ENCODE measurements around the gene ATP4B. TPM values are rescaled to one million over a fixed set of nuclear protein-coding genes. Genes with fewer than 3 reads are reported as not detected.

Gene ATP4B
- total RNA-seq, 1 donor from 2014 or later, result not detected

- H3K4me3 Mint-ChIP-seq, result no peak overlapping the region
- peaks cover 8% of the 10 kb centered on the region for H3K4me1 Mint-ChIP-seq (ENCODE audit: low read depth)
- DNase-seq (ENCODE audit: low spot score), result no peak
- H3K36me3 Mint-ChIP-seq (ENCODE audit: low read depth), result peaks cover 26% of the 10 kb centered on the region
- intact Hi-C loops (cut with micrococcal nuclease), result no loop called here
- no peaks in the 10 kb centered on the region for H3K9me3 Mint-ChIP-seq
- no peaks in the 10 kb centered on the region for H3K27me3 Mint-ChIP-seq (ENCODE audit: insufficient read depth)
- no peak overlapping the region for H3K27ac Mint-ChIP-seq
Measured at GRCh38 chr13:113610266-113610665, 47.7 kb downstream of the ATP4B start.

- Mint-ChIP-seq H3K36me3 (ENCODE audit: low read depth) (peaks cover 26% of the 10 kb centered on the region), H3K27me3 (ENCODE audit: insufficient read depth) (no peaks in the 10 kb centered on the region), H3K4me3 (no peak overlapping the region), H3K27ac (no peak overlapping the region), H3K4me1 (ENCODE audit: low read depth) (peaks cover 14% of the 10 kb centered on the region), H3K9me3 (no peaks in the 10 kb centered on the region)
- DNase-seq (ENCODE audit: low spot score), result no peak
- intact Hi-C loops (cut with micrococcal nuclease), result no loop called here
Measured at GRCh38 chr13:113609616-113610015, 48.4 kb downstream of the ATP4B start.

GRCh38 chr13:113608967-113609533, 48.9 kb downstream of the ATP4B start:
- no peak for DNase-seq (ENCODE audit: low spot score)
- intact Hi-C loops (cut with micrococcal nuclease), result no loop called here
- no peak overlapping the region for H3K27ac Mint-ChIP-seq
- peaks cover 26% of the 10 kb centered on the region for H3K36me3 Mint-ChIP-seq (ENCODE audit: low read depth)
- H3K9me3 Mint-ChIP-seq, result no peaks in the 10 kb centered on the region
- H3K27me3 Mint-ChIP-seq (ENCODE audit: insufficient read depth), result no peaks in the 10 kb centered on the region
- H3K4me3 Mint-ChIP-seq, result no peak overlapping the region
- peaks cover 16% of the 10 kb centered on the region for H3K4me1 Mint-ChIP-seq (ENCODE audit: low read depth)

GRCh38 chr13:113607889-113608635, 49.9 kb downstream of the ATP4B start:
- H3K27ac Mint-ChIP-seq, result no peak overlapping the region
- H3K4me3 Mint-ChIP-seq, result no peak overlapping the region
- H3K4me1 Mint-ChIP-seq (ENCODE audit: low read depth), result peaks cover 16% of the 10 kb centered on the region
- no peak for DNase-seq (ENCODE audit: low spot score)
- peaks cover 26% of the 10 kb centered on the region for H3K36me3 Mint-ChIP-seq (ENCODE audit: low read depth)
- no peaks in the 10 kb centered on the region for H3K9me3 Mint-ChIP-seq
- intact Hi-C loops (cut with micrococcal nuclease), result no loop called here
- no peaks in the 10 kb centered on the region for H3K27me3 Mint-ChIP-seq (ENCODE audit: insufficient read depth)

GRCh38 chr13:113607056-113607888, 50.7 kb downstream of the ATP4B start:
- no peak overlapping the region for H3K4me3 Mint-ChIP-seq

GRCh38 chr13:113605866-113606438, 52.0 kb downstream of the ATP4B start:
- DNase-seq (ENCODE audit: low spot score), result no peak
- Mint-ChIP-seq H3K36me3 (ENCODE audit: low read depth) (peaks cover 10% of the 10 kb centered on the region), H3K4me1 (ENCODE audit: low read depth) (peaks cover 8% of the 10 kb centered on the region), H3K27ac (no peak overlapping the region), H3K4me3 (no peak overlapping the region), H3K9me3 (no peaks in the 10 kb centered on the region), H3K27me3 (ENCODE audit: insufficient read depth) (no peaks in the 10 kb centered on the region)
- intact Hi-C loops (cut with micrococcal nuclease), result no loop called here

More at GRCh38 chr13:113607056-113607888, 50.7 kb downstream of the ATP4B start:
- peaks cover 20% of the 10 kb centered on the region for H3K36me3 Mint-ChIP-seq (ENCODE audit: low read depth)
- H3K4me1 Mint-ChIP-seq (ENCODE audit: low read depth), result peaks cover 10% of the 10 kb centered on the region
- no peaks in the 10 kb centered on the region for H3K27me3 Mint-ChIP-seq (ENCODE audit: insufficient read depth)
- H3K27ac Mint-ChIP-seq, result no peak overlapping the region
- DNase-seq (ENCODE audit: low spot score), result no peak
- intact Hi-C loops (cut with micrococcal nuclease), result no loop called here
- no peaks in the 10 kb centered on the region for H3K9me3 Mint-ChIP-seq

- DNase-seq (ENCODE audit: low spot score), result no peak
- H3K4me3 Mint-ChIP-seq, result no peak overlapping the region
- H3K36me3 Mint-ChIP-seq (ENCODE audit: low read depth), result peaks cover 8% of the 10 kb centered on the region
- no peak overlapping the region for H3K27ac Mint-ChIP-seq
- intact Hi-C loops (cut with micrococcal nuclease), result no loop called here
- H3K27me3 Mint-ChIP-seq (ENCODE audit: insufficient read depth), result no peaks in the 10 kb centered on the region
- H3K4me1 Mint-ChIP-seq (ENCODE audit: low read depth), result peaks cover 8% of the 10 kb centered on the region
- H3K9me3 Mint-ChIP-seq, result no peaks in the 10 kb centered on the region
Measured at GRCh38 chr13:113605461-113605860, 52.5 kb downstream of the ATP4B start.

GRCh38 chr13:113604186-113604585, 53.8 kb downstream of the ATP4B start:
- H3K9me3 Mint-ChIP-seq, result no peaks in the 10 kb centered on the region
- DNase-seq (ENCODE audit: low spot score), result no peak
- peaks cover 17% of the 10 kb centered on the region for H3K36me3 Mint-ChIP-seq (ENCODE audit: low read depth)
- H3K4me3 Mint-ChIP-seq, result no peak overlapping the region
- intact Hi-C loops (cut with micrococcal nuclease), result no loop called here
- peaks cover 8% of the 10 kb centered on the region for H3K4me1 Mint-ChIP-seq (ENCODE audit: low read depth)
- H3K27ac Mint-ChIP-seq, result no peak overlapping the region
- H3K27me3 Mint-ChIP-seq (ENCODE audit: insufficient read depth), result no peaks in the 10 kb centered on the region

GRCh38 chr13:113603116-113603710, 54.8 kb downstream of the ATP4B start:
- Mint-ChIP-seq H3K27ac (no peak overlapping the region), H3K9me3 (no peaks in the 10 kb centered on the region), H3K36me3 (ENCODE audit: low read depth) (peaks cover 23% of the 10 kb centered on the region), H3K27me3 (ENCODE audit: insufficient read depth) (no peaks in the 10 kb centered on the region), H3K4me1 (ENCODE audit: low read depth) (peaks cover 8% of the 10 kb centered on the region), H3K4me3 (no peak overlapping the region)
- DNase-seq (ENCODE audit: low spot score), result no peak
- intact Hi-C loops (cut with micrococcal nuclease), result no loop called here

- Mint-ChIP-seq H3K4me3 (no peak overlapping the region), H3K27me3 (ENCODE audit: insufficient read depth) (no peaks in the 10 kb centered on the region), H3K36me3 (ENCODE audit: low read depth) (peaks cover 26% of the 10 kb centered on the region), H3K9me3 (no peaks in the 10 kb centered on the region), H3K4me1 (ENCODE audit: low read depth) (peaks cover 8% of the 10 kb centered on the region), H3K27ac (no peak overlapping the region)
- intact Hi-C loops (cut with micrococcal nuclease), result no loop called here
- no peak for DNase-seq (ENCODE audit: low spot score)
Measured at GRCh38 chr13:113602291-113602988, 55.6 kb downstream of the ATP4B start.

GRCh38 chr13:113601166-113602070, 56.6 kb downstream of the ATP4B start:
- H3K36me3 Mint-ChIP-seq (ENCODE audit: low read depth), result peaks cover 32% of the 10 kb centered on the region
- no peak overlapping the region for H3K27ac Mint-ChIP-seq
- intact Hi-C loops (cut with micrococcal nuclease), result no loop called here
- no peak for DNase-seq (ENCODE audit: low spot score)
- H3K4me3 Mint-ChIP-seq, result no peak overlapping the region
- H3K9me3 Mint-ChIP-seq, result no peaks in the 10 kb centered on the region
- H3K4me1 Mint-ChIP-seq (ENCODE audit: low read depth), result peaks cover 8% of the 10 kb centered on the region
- H3K27me3 Mint-ChIP-seq (ENCODE audit: insufficient read depth), result no peaks in the 10 kb centered on the region

Measured in activated T-helper 1 cell treated with anti-CD3 and anti-CD28 coated beads, Interleukin-12 subunit alpha, Interleukin-12 subunit beta, Interleukin-2, Interleukin-4 antibody, amounts not matched to agents 30 ng/mL and 10 ng/mL and 1 ng/mL, durations not matched to agents 14 hours and 24 hours and 36 hours (primary cell).